HEK293 (cell line): ENCODE measurements around the gene PLCH2.

Experiments used
- CTCF ChIP-seq: fragments of 450-650 bp; formaldehyde crosslinking; IDR thresholded peaks from 2 replicates; pipeline ENCODE4 v1.5.1; 2016; ENCODE audit warnings: missing biosample characterization, missing genetic modification characterization
- PBX3 ChIP-seq: sonication (generic); formaldehyde crosslinking; IDR thresholded peaks from 2 replicates; pipeline ENCODE4 v1.8.1; 2022; ENCODE audit warnings: mild to moderate bottlenecking, moderate library complexity, missing genetic modification reagents
- PRDM4 ChIP-seq: fragments of 450-650 bp; formaldehyde crosslinking; IDR thresholded peaks from 2 replicates; pipeline ENCODE4 v1.5.1; 2017; ENCODE audit warnings: missing biosample characterization, missing genetic modification characterization
- REST ChIP-seq: fragments of 450-650 bp; formaldehyde crosslinking; IDR thresholded peaks from 2 replicates; pipeline ENCODE4 v1.5.1; 2016; ENCODE audit warnings: missing biosample characterization, missing genetic modification characterization
- YY1 ChIP-seq: fragments of 450-650 bp; formaldehyde crosslinking; IDR thresholded peaks from 2 replicates; pipeline ENCODE4 v1.5.1; 2018; ENCODE audit warnings: missing biosample characterization, missing genetic modification characterization
- ZBTB7A ChIP-seq: fragments of 450-650 bp; formaldehyde crosslinking; IDR thresholded peaks from 2 replicates; pipeline ENCODE4 v1.5.1; 2016; ENCODE audit warnings: low read depth, missing biosample characterization, missing genetic modification characterization
- ZNF10 ChIP-seq: fragments of 450-650 bp; formaldehyde crosslinking; IDR thresholded peaks from 2 replicates; pipeline ENCODE4 v1.5.1; 2017; ENCODE audit warnings: missing biosample characterization, missing genetic modification characterization
- ZNF138 ChIP-seq: fragments of 450-650 bp; formaldehyde crosslinking; IDR thresholded peaks from 2 replicates; pipeline ENCODE4 v1.5.1; 2016; ENCODE audit warnings: missing biosample characterization, missing genetic modification characterization, borderline replicate concordance
- ZNF174 ChIP-seq: fragments of 450-650 bp; formaldehyde crosslinking; IDR thresholded peaks from 2 replicates; pipeline ENCODE4 v1.5.0; 2017; ENCODE audit warnings: missing biosample characterization, mild to moderate bottlenecking, missing genetic modification characterization
- ZNF184 ChIP-seq: fragments of 450-650 bp; IDR thresholded peaks from 2 replicates; pipeline ENCODE4 v1.5.1; 2018; ENCODE audit warnings: missing biosample characterization, mild to moderate bottlenecking, missing genetic modification characterization
- ZNF24 ChIP-seq: fragments of 450-650 bp; formaldehyde crosslinking; IDR thresholded peaks from 2 replicates; pipeline ENCODE4 v1.5.1; 2016; ENCODE audit warnings: missing biosample characterization, missing genetic modification characterization
- ZNF274 ChIP-seq, 2 experiments: fragments of 200-500 bp in 1 of 2; fragments of 450-650 bp in 1 of 2; sonication (Bioruptor generic) in 1 of 2; formaldehyde crosslinking in 1 of 2; IDR thresholded peaks; 2 replicates each; pipeline versions ENCODE4 v1.5.1 to v1.6.1; 2014 to 2016; ENCODE audit warnings: borderline replicate concordance in 1 of 2, inconsistent platforms in 1 of 2, low read length in 1 of 2, missing biosample characterization in 1 of 2, missing genetic modification characterization in 1 of 2
- ZNF398 ChIP-seq: fragments of 450-650 bp; formaldehyde crosslinking; IDR thresholded peaks from 2 replicates; pipeline ENCODE4 v1.5.1; 2017; ENCODE audit warnings: missing biosample characterization, missing genetic modification characterization

- TF ChIP-seq CTCF (no peak), ZNF274 (IDR thresholded peaks at IDR 0.05; ENCODE audit: low read length) (no peak), ZNF274 (tag by site-specific recombination; IDR thresholded peaks at IDR 0.05; ENCODE audit: borderline replicate concordance) (no peak), ZNF184 (no peak), ZNF174 (tag by site-specific recombination) (no peak), ZBTB7A (tag by site-specific recombination) (no peak), ZNF24 (tag by site-specific recombination) (no peak), YY1 (tag by site-specific recombination) (no peak), ZNF138 (tag by site-specific recombination) (no peak), PRDM4 (tag by site-specific recombination) (no peak), ZNF10 (no peak), REST (tag by site-specific recombination) (no peak), PBX3 (no peak), ZNF398 (tag by site-specific recombination) (no peak)
Observed at GRCh38 chr1:2446861-2447260, 29.2 kb upstream of the PLCH2 start.
